NCI-H146 treated with DMSO at 0.1 percent for 48 hours (cell line): Measurements from ENCODE around the gene PDE8A.
"Not testable (repeated sequence)": the region's sequence is repeated elsewhere in the genome, so short reads cannot be mapped to it uniquely, and the experiment has no call there.

Experiments
- DNase-seq: peaks from one replicate; lab custom pipeline; 2025; ENCODE audit not compliant: unreplicated experiment; lab: John Stamatoyannopoulos, UW

Gene PDE8A

GRCh38 chr15:85008474-85009260, 27.0 kb downstream of the PDE8A start:
- no peak for DNase-seq

GRCh38 chr15:85009435-85009834, 27.8 kb downstream of the PDE8A start:
- no peak for DNase-seq

- no peak for DNase-seq
These were observed 28.4 kb downstream of the PDE8A start for GRCh38 chr15:85010071-85010385.

- no peak for DNase-seq
These were observed 28.9 kb downstream of the PDE8A start for GRCh38 chr15:85010386-85011159.

- DNase-seq = no peak
These were observed 29.5 kb downstream of the PDE8A start for GRCh38 chr15:85011160-85011571.

GRCh38 chr15:85011724-85012123, 30.1 kb downstream of the PDE8A start:
- DNase-seq = not testable (repeated sequence)

- no peak for DNase-seq
These were observed 32.1 kb downstream of the PDE8A start for GRCh38 chr15:85013785-85014184.

- DNase-seq = no peak
These were observed 33.3 kb downstream of the PDE8A start for GRCh38 chr15:85014932-85015331.

- DNase-seq = no peak
These were observed 34.6 kb downstream of the PDE8A start for GRCh38 chr15:85016275-85016674.

- no peak for DNase-seq
These were observed 38.3 kb downstream of the PDE8A start for GRCh38 chr15:85019815-85020590.

GRCh38 chr15:85021409-85021808, 39.8 kb downstream of the PDE8A start:
- no peak for DNase-seq

GRCh38 chr15:85022860-85023403, 41.3 kb downstream of the PDE8A start:
- no peak for DNase-seq

- no peak for DNase-seq
These were observed 42.3 kb downstream of the PDE8A start for GRCh38 chr15:85024003-85024402.

GRCh38 chr15:85024509-85025336, 43.1 kb downstream of the PDE8A start:
- DNase-seq = no peak

- no peak for DNase-seq
These were observed 44.0 kb downstream of the PDE8A start for GRCh38 chr15:85025516-85026251.

- no peak for DNase-seq
These were observed 44.8 kb downstream of the PDE8A start for GRCh38 chr15:85026304-85027032.

GRCh38 chr15:85027033-85027380, 45.4 kb downstream of the PDE8A start:
- DNase-seq = no peak

- no peak for DNase-seq
These were observed 45.8 kb downstream of the PDE8A start for GRCh38 chr15:85027421-85027820.

GRCh38 chr15:85028416-85028815, 46.8 kb downstream of the PDE8A start:
- no peak for DNase-seq
